BJ (cell line): ENCODE measurements around the gene CERS1. TPM values are rescaled to one million over a fixed set of nuclear protein-coding genes. Genes with fewer than 3 reads are reported as not detected.

Experiments used
- CTCF ChIA-PET: fragments of 350-600 bp; formaldehyde crosslinking; extraction: SDS; loops from one replicate; lab custom pipeline; 2021; ENCODE audit warnings: antibody characterized with exemption, inconsistent platforms; lab: Yijun Ruan, JAX
- POLR2A ChIA-PET: fragments of 300-600 bp; sonication (Branson Sonifier 250); formaldehyde crosslinking; extraction: SDS; loops from one replicate; lab custom pipeline; 2021; ENCODE audit warnings: antibody characterized with exemption; lab: Charles Lee
- DNase-seq: peaks from one replicate; pipeline ENCODE4 v3.0.0-alpha.2; 2011; ENCODE audit warnings: low read depth
- H3K27me3 ChIP-seq: 2 replicates; pipeline ENCODE4 v1.6.0; 2011; ENCODE audit warnings: low read length; ENCODE audit not compliant: control insufficient read depth, insufficient read depth
- H3K36me3 ChIP-seq: 2 replicates; pipeline ENCODE4 v1.5.1; 2011; ENCODE audit warnings: low read length; ENCODE audit not compliant: control insufficient read depth, insufficient read depth
- H3K4me3 ChIP-seq: 2 replicates; pipeline ENCODE4 v1.5.1; 2011; ENCODE audit warnings: low read depth, mild to moderate bottlenecking, control low read depth, low read length
- CTCF ChIP-seq: IDR thresholded peaks from 2 replicates; pipeline ENCODE4 v1.5.1; 2011; ENCODE audit warnings: low read depth, mild to moderate bottlenecking, control low read depth, inconsistent platforms, low read length, moderate library complexity; ENCODE audit not compliant: insufficient read depth
- polyA plus RNA-seq: library from polyadenylated mRNA; depleted of rRNA; stranded (reverse); fragments of >200 nt; gene quantifications from 2 replicates; pipeline ENCODE4 v1.2.3, GENCODE V29; 2011

CERS1 gene
- polyA plus RNA-seq, 1 experiment: 0.83 TPM

GRCh38 chr19:18861235-18861634, 34.7 kb downstream of the CERS1 start:
- ChIA-PET POLR2A (no interaction called here), CTCF (interaction anchor here (7.3 kb wide), 1 partner anchor 14 kb away, joined by 40 read pairs; no protein-coding TSS in a partner anchor)

GRCh38 chr19:18860725-18861124, 35.2 kb downstream of the CERS1 start:
- DNase-seq: no peak
- H3K36me3 ChIP-seq: peaks cover 72% of the 10 kb centered on the region
- no peak for TF ChIP-seq CTCF
- H3K4me3 ChIP-seq: no peak overlapping the region
- H3K27me3 ChIP-seq: no peaks in the 10 kb centered on the region
- POLR2A ChIA-PET: no interaction called here
- CTCF ChIA-PET: interaction anchor here (7.3 kb wide), 1 partner anchor 13 kb away, joined by 40 read pairs; no protein-coding TSS in a partner anchor

More at GRCh38 chr19:18861235-18861634, 34.7 kb downstream of the CERS1 start:
- no peak for TF ChIP-seq CTCF
- no peaks in the 10 kb centered on the region for H3K27me3 ChIP-seq
- no peak for DNase-seq
- no peak overlapping the region for H3K4me3 ChIP-seq
- peaks cover 71% of the 10 kb centered on the region for H3K36me3 ChIP-seq

- ChIA-PET POLR2A (no interaction called here), CTCF (interaction anchor here (7.3 kb wide), 1 partner anchor 13 kb away, joined by 40 read pairs; no protein-coding TSS in a partner anchor)
- Histone ChIP-seq H3K4me3 (no peak overlapping the region), H3K36me3 (peaks cover 72% of the 10 kb centered on the region), H3K27me3 (no peaks in the 10 kb centered on the region)
- TF ChIP-seq CTCF: no peak
- DNase-seq: no peak
These were observed 35.7 kb downstream of the CERS1 start for GRCh38 chr19:18860302-18860700.

- TF ChIP-seq CTCF: no peak
- no peak for DNase-seq
- ChIA-PET CTCF (interaction anchor here (7.3 kb wide), 1 partner anchor 12 kb away, joined by 40 read pairs; no protein-coding TSS in a partner anchor), POLR2A (no interaction called here)
- H3K36me3 ChIP-seq: peaks cover 74% of the 10 kb centered on the region
- no peaks in the 10 kb centered on the region for H3K27me3 ChIP-seq
- H3K4me3 ChIP-seq: no peak overlapping the region
These were observed 36.2 kb downstream of the CERS1 start for GRCh38 chr19:18859676-18860301.

GRCh38 chr19:18858906-18859646, 36.9 kb downstream of the CERS1 start:
- TF ChIP-seq CTCF: no peak
- no peak overlapping the region for H3K4me3 ChIP-seq
- H3K27me3 ChIP-seq: no peaks in the 10 kb centered on the region
- no peak for DNase-seq
- peaks cover 78% of the 10 kb centered on the region for H3K36me3 ChIP-seq
- ChIA-PET POLR2A (no interaction called here), CTCF (interaction anchor here (1.5 to 7.3 kb wide), 2 partner anchors 8 to 11 kb away, joined by 4 to 40 read pairs; no protein-coding TSS in a partner anchor)
